GM20431 (cell line): ENCODE results near the gene FAM72C.
"Not testable (repeated sequence)": the region's sequence is repeated elsewhere in the genome, so short reads cannot be mapped to it uniquely, and the experiment has no call there.

Experiments used
- in situ Hi-C: fragments of 300-500 bp; cut with MseI, MboI; formaldehyde crosslinking; loops from one replicate; pipeline ENCODE4 v1.15.0; 2020; ENCODE audit warnings: low sequenced_read_pairs; ENCODE audit not compliant: unreplicated experiment

FAM72C gene

GRCh38 chr1:143918552-143918951 lies 53.2 kb downstream of the FAM72C start:
- in situ Hi-C loops: not testable (repeated sequence)

GRCh38 chr1:143913705-143914104 lies 58.1 kb downstream of the FAM72C start:
- in situ Hi-C loops: not testable (repeated sequence)
